K562 (cell line): ENCODE measurements around the gene ZSCAN32. TPM values are rescaled to one million over a fixed set of nuclear protein-coding genes. Genes with fewer than 3 reads are reported as not detected.

ENCODE experiments used
- ARID1B ChIP-seq: fragments of 450-650 bp; IDR thresholded peaks from 2 replicates; pipeline ENCODE4 v1.6.1; 2016; ENCODE audit warnings: antibody characterized with exemption, mild to moderate bottlenecking, inconsistent platforms
- C11orf30 ChIP-seq: fragments of 450-650 bp; IDR thresholded peaks from 2 replicates; pipeline ENCODE4 v1.6.1; 2016; ENCODE audit warnings: low read depth, mild to moderate bottlenecking
- CBX3 ChIP-seq, 2 experiments: IDR thresholded peaks; 1 replicate in 1 of 2; 2 replicates in 1 of 2; pipeline ENCODE4 v1.6.1; 2012; ENCODE audit warnings: inconsistent platforms in 2 of 2, low read length in 2 of 2, borderline replicate concordance in 1 of 2, control low read depth in 1 of 2
- CHD1 ChIP-seq: fragments of 200-600 bp; sonication (generic); IDR thresholded peaks from one replicate; pipeline ENCODE4 v1.6.1; 2012; ENCODE audit warnings: mild to moderate bottlenecking, moderate library complexity, low read length, inconsistent platforms
- CREM ChIP-seq: IDR thresholded peaks from 2 replicates; pipeline ENCODE4 v1.6.1; 2014; ENCODE audit warnings: antibody characterized with exemption, low read depth
- CSDE1 ChIP-seq, 2 experiments: fragments of 450-650 bp; IDR thresholded peaks; 2 replicates each; pipeline ENCODE4 v1.6.1; 2016; ENCODE audit warnings: mild to moderate bottlenecking in 1 of 2
- ETV1 ChIP-seq: fragments of 450-650 bp; conservative IDR thresholded peaks from 2 replicates; pipeline ENCODE4 v1.6.1; 2016; ENCODE audit warnings: missing genetic modification characterization, control low read depth, low read depth, missing compliant biosample characterization
- GABPA ChIP-seq: fragments of 200-800 bp; sonication (Bioruptor generic); conservative IDR thresholded peaks from 2 replicates; pipeline ENCODE4 v1.6.1; 2016; ENCODE audit warnings: low read depth, missing genetic modification characterization, missing compliant biosample characterization
- GABPB1 ChIP-seq: sonication (generic); formaldehyde crosslinking; IDR thresholded peaks from 2 replicates; pipeline ENCODE4 v1.8.0; 2022; ENCODE audit warnings: mild to moderate bottlenecking, missing genetic modification reagents
- GATAD2B ChIP-seq: fragments of 450-650 bp; IDR thresholded peaks from 2 replicates; pipeline ENCODE4 v1.6.1; 2017; ENCODE audit warnings: mild to moderate bottlenecking, borderline replicate concordance
- NFE2 ChIP-seq: IDR thresholded peaks from 2 replicates; pipeline ENCODE4 v1.6.1; 2014; ENCODE audit warnings: antibody characterized with exemption, low read depth
- SPI1 ChIP-seq: IDR thresholded peaks from 2 replicates; pipeline ENCODE4 v1.6.1; 2011; ENCODE audit warnings: low read depth, low read length, control low read depth, borderline replicate concordance
- ZNF143 ChIP-seq: sonication (generic); formaldehyde crosslinking; IDR thresholded peaks from 2 replicates; pipeline ENCODE4 v1.9.0; 2022; ENCODE audit warnings: mild to moderate bottlenecking, missing genetic modification reagents
- ZNF165 ChIP-seq: fragments of 250-450 bp; sonication (Bioruptor Pico); IDR thresholded peaks from 2 replicates; pipeline ENCODE4 v1.4.0; 2020; ENCODE audit warnings: borderline replicate concordance
- polyA plus RNA-seq, 8 experiments: library from polyadenylated mRNA; depleted of rRNA in 4 of 8; stranded (reverse) in 5 of 8; unstranded in 3 of 8; fragments of >200 nt; fragmentation: Nextera tagmentation in 2 of 8; fragmentation: Illumina TruSeq in 1 of 8; extraction: Ambion mirVana in 2 of 8; extraction: Trizol in 1 of 8; gene quantifications; 2 replicates each; pipeline versions ENCODE4 v1.2.1 to v1.2.3, GENCODE V29; 2011 to 2014; ENCODE audit warnings: inconsistent platforms in 1 of 8, missing spikeins in 1 of 8
- total RNA-seq, 7 experiments: library from RNA; depleted of rRNA in 6 of 7; stranded (reverse); fragments of >200 nt in 6 of 7; fragmentation: Illumina TruSeq in 2 of 7; extraction: Trizol in 2 of 7; gene quantifications; 2 replicates each; pipeline versions ENCODE4 v1.2.1 to v1.2.3, GENCODE V29; 2011 to 2021; ENCODE audit warnings: low replicate concordance in 1 of 7
- TF ChIP-seq, protein P1 (sequence below), 2 experiments: fragments of 450-650 bp in 1 of 2; sonication (generic) in 1 of 2; formaldehyde crosslinking in 1 of 2; IDR thresholded peaks; 2 replicates each; pipeline versions ENCODE4 v1.7.1 to v1.9.0; 2016 to 2022; ENCODE audit warnings: inconsistent platforms in 1 of 2, mild to moderate bottlenecking in 1 of 2, missing genetic modification reagents in 1 of 2
- TF ChIP-seq, protein P2 (sequence below): fragments of 450-650 bp; IDR thresholded peaks from 2 replicates; pipeline ENCODE4 v1.6.1; 2016
- TF ChIP-seq, protein P3 (sequence below): fragments of 250-450 bp; sonication (Bioruptor Pico); IDR thresholded peaks from 2 replicates; pipeline ENCODE4 v1.9.0; 2021; ENCODE audit warnings: mild to moderate bottlenecking

Gene ZSCAN32
- total and polyA plus RNA-seq, 9 of the 15 experiments (the other 6 are each of a cell fraction or from before 2014, with no cell fraction given) = 16.0 to 29.4 (median 19.2) TPM

DNA sequence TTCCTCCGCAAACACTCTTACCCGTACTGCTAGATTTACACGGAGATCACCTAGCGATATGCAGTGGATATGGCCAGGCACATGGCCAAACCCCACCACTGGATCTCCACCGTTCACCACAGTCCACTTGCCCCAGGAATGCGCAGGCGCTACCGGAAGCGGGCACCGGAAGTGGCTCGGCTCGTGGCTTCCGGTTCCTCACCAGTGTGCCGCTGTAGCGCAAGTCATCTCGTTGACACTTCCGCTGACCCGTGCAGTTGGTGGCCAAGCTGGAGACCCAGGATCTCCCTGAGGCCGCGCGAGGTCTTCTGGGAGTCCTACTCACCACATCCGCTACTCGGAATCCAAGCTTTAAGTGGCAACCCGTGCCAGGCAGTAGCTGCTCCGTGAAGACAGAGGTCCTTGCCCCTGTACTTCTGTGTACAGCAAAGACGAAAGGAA lies 31.0 kb upstream of the ZSCAN32 start (continued):
- TF ChIP-seq, protein P1, sequence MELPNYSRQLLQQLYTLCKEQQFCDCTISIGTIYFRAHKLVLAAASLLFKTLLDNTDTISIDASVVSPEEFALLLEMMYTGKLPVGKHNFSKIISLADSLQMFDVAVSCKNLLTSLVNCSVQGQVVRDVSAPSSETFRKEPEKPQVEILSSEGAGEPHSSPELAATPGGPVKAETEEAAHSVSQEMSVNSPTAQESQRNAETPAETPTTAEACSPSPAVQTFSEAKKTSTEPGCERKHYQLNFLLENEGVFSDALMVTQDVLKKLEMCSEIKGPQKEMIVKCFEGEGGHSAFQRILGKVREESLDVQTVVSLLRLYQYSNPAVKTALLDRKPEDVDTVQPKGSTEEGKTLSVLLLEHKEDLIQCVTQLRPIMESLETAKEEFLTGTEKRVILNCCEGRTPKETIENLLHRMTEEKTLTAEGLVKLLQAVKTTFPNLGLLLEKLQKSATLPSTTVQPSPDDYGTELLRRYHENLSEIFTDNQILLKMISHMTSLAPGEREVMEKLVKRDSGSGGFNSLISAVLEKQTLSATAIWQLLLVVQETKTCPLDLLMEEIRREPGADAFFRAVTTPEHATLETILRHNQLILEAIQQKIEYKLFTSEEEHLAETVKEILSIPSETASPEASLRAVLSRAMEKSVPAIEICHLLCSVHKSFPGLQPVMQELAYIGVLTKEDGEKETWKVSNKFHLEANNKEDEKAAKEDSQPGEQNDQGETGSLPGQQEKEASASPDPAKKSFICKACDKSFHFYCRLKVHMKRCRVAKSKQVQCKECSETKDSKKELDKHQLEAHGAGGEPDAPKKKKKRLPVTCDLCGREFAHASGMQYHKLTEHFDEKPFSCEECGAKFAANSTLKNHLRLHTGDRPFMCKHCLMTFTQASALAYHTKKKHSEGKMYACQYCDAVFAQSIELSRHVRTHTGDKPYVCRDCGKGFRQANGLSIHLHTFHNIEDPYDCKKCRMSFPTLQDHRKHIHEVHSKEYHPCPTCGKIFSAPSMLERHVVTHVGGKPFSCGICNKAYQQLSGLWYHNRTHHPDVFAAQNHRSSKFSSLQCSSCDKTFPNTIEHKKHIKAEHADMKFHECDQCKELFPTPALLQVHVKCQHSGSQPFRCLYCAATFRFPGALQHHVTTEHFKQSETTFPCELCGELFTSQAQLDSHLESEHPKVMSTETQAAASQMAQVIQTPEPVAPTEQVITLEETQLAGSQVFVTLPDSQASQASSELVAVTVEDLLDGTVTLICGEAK (IDR thresholded peaks at IDR 0.05) = peak; percentile 95
- TF ChIP-seq, protein P1 (CRISPR knock-in tag; IDR thresholded peaks at IDR 0.05) = no peak
- peak; percentile 93 for TF ChIP-seq GABPB1 (CRISPR knock-in tag)
- TF ChIP-seq CHD1 = no peak
- TF ChIP-seq ZNF165 (CRISPR knock-in tag) = no peak
- peak; percentile 65 for TF ChIP-seq ZNF143 (CRISPR knock-in tag)
- TF ChIP-seq CSDE1 (IDR thresholded peaks at IDR 0.05) = no peak
- TF ChIP-seq NFE2 = 0 out of 2 replicates have a peak, but pooled peaks have one; percentile 8
- 0 out of 2 replicates have a peak, but pooled peaks have one; percentile 27 for TF ChIP-seq CREM
- peak in 1 of 2 experiments; percentile 86; a peak in 1 of 3 replicates for TF ChIP-seq CBX3 (IDR thresholded peaks at IDR 0.05; ENCODE audit: borderline replicate concordance in 1 of 2, low read length in 2 of 2)
- no peak for TF ChIP-seq ARID1B
- TF ChIP-seq, protein P2, sequence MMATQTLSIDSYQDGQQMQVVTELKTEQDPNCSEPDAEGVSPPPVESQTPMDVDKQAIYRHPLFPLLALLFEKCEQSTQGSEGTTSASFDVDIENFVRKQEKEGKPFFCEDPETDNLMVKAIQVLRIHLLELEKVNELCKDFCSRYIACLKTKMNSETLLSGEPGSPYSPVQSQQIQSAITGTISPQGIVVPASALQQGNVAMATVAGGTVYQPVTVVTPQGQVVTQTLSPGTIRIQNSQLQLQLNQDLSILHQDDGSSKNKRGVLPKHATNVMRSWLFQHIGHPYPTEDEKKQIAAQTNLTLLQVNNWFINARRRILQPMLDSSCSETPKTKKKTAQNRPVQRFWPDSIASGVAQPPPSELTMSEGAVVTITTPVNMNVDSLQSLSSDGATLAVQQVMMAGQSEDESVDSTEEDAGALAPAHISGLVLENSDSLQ = peak; percentile 55
- no peak for TF ChIP-seq GATAD2B
- peak; percentile 88 for TF ChIP-seq GABPA (tag)
- TF ChIP-seq, protein P3, sequence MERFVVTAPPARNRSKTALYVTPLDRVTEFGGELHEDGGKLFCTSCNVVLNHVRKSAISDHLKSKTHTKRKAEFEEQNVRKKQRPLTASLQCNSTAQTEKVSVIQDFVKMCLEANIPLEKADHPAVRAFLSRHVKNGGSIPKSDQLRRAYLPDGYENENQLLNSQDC (CRISPR knock-in tag) = no peak
- TF ChIP-seq ETV1 = peak; percentile 66
- 0 out of 2 replicates have a peak, but pooled peaks have one; percentile 3 for TF ChIP-seq SPI1
- TF ChIP-seq C11orf30 = peak; percentile 43; the same call in 1 of the 2 replicates
